Measurements from ENCODE around the gene ARHGDIA.

Gene ARHGDIA

GRCh38 chr17:81905993-81906392 is 34.9 kb upstream of the ARHGDIA start:
- no peak for FAIRE-seq

- no peak for FAIRE-seq
Measured at GRCh38 chr17:81905424-81905875, 34.3 kb upstream of the ARHGDIA start.

GRCh38 chr17:81904600-81905423 is 33.7 kb upstream of the ARHGDIA start:
- no peak for FAIRE-seq

- no peak for FAIRE-seq
Measured at GRCh38 chr17:81903896-81904599, 32.9 kb upstream of the ARHGDIA start.

DNA sequence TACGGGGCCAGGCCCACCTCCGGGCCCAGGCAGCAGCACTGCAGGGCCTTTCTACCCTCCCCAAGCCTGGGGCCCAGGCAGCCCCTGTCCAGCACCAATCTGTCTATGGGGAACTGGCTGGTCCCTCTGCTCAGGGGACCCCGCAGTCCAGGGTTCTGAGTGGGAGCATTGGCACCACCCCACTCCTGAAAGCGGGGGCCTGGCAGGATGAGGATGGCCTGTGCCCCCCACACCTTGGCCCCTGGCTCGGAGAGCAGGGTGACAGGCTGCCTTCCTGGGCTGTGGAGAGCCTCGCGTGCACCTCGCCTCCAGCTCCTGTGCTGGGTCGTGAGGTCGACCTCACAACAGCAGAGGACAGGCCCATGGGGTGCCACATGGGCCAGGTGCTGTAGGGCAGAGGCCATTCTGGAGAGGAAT is 32.3 kb upstream of the ARHGDIA start:
- no peak for FAIRE-seq

DNA sequence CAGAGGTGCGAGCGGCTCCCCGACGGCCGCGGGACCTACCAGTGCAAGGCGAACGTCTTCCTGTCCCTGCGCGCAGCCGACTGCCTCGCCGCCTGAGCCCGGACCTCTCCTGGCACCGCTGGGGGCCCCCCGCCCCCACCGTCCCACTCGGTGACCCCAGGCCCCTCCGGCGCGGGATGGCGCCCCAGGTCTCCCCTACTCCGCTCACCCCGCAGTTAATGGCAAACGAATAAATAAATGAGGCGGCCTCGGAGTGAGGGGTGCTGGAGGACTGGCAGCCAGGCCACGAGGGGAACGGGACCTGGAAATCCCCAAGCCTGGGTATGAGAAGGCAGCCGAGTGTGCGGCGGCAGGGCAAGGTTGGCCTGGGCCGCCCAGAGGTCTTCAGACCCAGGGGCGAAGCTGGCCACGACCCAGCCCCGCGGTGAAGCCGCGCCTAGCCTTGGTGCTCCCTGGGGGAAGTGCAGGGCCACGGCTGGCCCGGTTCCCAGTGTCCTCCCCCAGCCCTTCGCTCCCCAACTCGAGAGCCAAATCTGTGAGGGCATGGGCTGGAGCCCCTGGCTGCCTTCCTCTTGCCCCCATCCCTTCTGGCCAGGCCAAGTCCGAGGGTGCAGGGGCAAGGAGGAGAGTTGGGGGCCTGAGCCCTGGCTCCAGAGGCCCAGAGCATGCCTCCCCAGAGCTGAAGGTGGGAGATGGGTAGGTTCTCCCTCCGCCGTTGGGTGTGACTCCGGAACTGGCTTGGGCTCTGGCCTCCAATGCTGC is 31.7 kb upstream of the ARHGDIA start:
- no peak for FAIRE-seq

DNA sequence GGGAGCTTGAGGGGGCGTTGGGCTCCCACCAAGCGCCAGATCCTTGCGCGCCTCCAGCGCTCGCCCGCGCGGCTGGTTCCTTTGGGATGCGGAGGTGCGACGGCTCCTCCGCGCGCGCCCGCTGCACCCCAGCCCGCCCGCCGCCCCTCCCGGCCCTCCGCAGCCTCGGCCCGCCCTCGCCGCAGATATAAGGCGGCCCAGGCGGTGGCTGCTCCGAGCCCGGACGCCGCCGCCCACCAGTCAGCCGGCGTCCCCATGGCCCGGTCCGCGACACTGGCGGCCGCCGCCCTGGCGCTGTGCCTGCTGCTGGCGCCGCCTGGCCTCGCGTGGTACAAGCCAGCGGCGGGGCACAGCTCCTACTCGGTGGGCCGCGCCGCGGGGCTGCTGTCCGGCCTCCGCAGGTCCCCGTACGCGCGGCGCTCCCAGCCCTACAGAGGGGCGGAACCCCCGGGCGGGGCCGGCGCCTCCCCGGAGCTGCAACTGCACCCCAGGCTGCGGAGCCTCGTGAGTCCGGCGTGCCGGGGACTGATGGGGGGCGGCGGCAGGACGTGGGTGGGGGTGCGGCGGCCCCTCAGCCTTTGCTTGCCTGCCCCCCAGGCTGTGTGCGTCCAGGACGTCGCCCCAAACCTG is 31.0 kb upstream of the ARHGDIA start, which contains the start of gene NPB:
Gene NPB, plus strand, starts transcription at position 216 of the 630 bp plus-strand sequence. Its CDS starts 40 bp downstream, at position 256.
- no peak for FAIRE-seq

- no peak for FAIRE-seq
Measured at GRCh38 chr17:81901167-81902022, 30.3 kb upstream of the ARHGDIA start.

GRCh38 chr17:81900181-81900820 is 29.2 kb upstream of the ARHGDIA start:
- FAIRE-seq: no peak

GRCh38 chr17:81899514-81900166 is 28.5 kb upstream of the ARHGDIA start:
- FAIRE-seq: no peak

- FAIRE-seq: no peak
Measured at GRCh38 chr17:81898885-81899284, 27.7 kb upstream of the ARHGDIA start.

DNA sequence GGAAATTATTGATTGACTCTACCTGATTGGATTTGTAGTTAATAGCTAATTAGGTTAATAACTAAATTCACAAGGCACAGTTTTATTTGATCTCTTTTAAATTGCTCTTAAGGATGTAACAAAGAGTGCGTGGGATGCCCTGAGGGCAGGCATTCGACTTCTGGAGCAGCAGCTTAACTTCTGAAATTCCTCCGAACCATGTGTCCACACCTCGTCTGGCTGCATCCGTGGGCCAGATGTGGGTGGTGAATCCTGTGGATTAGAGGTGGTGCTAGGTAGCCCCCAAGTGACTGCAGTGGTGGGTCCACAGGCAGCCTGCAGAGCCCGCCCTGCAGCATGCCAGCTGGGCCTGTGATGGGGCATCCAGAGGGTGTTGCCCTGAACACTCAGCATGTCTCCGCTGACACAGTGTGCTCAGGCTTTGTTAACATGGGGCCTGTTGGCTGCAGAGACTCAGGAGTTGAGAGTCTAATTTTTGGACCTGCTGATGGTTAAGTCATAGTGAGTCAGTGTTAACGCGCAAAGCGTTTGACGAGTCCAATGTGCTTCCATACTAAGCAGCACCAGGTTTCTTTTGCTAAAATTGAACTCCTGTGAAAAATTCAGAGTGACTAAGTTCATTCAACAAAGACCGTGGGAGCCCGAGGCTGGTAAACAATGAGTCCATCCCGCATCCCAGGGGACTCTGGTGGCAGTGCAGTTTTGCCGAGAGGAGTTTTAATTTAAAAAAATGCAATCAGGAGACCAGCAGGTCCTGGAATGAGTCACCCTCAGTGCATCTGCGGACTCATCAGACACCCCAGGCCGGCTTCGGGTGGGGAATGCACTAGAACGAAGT is 27.1 kb upstream of the ARHGDIA start:
- no peak for FAIRE-seq

DNA sequence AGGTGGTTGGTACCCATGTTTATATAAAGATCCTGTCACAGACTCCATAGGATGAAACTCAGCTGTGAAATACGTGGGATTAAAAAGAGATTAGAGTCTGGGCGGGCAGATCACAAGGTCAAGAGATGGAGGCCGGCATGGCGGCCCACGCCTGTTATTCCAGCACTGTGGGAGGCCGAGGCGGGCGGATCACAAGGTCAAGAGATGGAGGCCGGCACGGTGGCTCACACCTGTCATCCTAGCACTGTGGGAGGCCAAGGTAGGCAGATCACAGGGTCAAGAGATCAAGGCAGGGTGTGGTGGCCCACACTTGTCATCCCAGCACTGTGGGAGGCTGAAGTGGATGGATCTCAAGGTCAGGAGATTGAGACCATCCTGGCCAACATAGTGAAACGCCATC is 24.3 kb upstream of the ARHGDIA start:
- no peak for FAIRE-seq

GRCh38 chr17:81891303-81891552 is 20.1 kb upstream of the ARHGDIA start:
- no peak for FAIRE-seq

GRCh38 chr17:81890447-81891302 is 19.5 kb upstream of the ARHGDIA start:
- no peak for FAIRE-seq

DNA sequence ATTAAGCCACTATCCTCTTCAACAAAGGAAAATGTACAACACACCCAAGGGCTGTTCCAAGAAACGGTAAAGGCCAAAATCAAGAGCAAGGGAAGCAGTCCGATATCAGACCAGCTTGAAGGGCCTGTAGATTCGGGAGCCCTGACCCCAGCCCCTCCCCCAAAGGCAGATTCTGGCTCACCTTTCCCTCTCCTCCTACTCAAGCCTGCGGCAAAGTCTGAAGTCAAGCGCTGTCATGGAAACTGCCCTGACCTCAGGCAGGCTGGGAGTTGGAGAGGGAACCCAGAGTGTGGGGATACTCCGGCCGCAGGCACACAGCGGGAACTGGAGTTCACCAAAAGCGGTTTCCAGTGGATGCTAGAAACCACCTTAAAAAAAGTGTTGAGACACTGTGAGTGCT is 18.5 kb upstream of the ARHGDIA start:
- FAIRE-seq: no peak

DNA sequence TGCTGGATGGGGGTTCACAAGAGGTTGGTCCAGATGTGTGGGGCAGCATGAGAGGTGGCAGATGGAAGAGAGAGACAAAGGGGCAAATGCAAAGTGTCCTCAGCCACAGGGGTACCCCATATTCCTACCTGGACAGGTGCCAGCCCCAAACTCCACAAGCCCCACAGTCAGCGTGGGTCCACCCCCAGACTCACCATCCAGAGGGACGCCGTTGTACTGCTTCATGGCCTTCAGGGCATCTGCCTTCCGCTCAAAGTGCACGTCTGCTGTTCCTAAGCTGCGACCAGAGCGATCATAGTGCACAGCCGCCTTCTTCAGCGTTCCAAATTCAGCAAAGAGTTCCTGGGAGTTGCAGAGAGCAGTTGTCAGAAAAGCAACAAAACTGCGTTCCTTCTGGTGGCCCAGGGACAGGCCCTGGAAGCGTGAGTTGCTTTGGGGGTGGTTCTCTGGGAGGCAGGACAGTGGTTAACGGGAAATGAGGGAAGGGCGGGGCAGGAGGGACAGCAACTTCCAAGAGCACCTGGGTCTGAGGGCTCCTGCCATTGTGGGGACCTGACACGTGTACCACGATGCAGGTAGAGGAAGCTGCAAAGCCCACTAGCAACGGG is 18.0 kb upstream of the ARHGDIA start:
- no peak for FAIRE-seq
